ENCODE results near the gene CLSTN2.
"Not testable (repeated sequence)": the region's sequence is repeated elsewhere in the genome, so short reads cannot be mapped to it uniquely, and the experiment has no call there.

Gene CLSTN2

DNA sequence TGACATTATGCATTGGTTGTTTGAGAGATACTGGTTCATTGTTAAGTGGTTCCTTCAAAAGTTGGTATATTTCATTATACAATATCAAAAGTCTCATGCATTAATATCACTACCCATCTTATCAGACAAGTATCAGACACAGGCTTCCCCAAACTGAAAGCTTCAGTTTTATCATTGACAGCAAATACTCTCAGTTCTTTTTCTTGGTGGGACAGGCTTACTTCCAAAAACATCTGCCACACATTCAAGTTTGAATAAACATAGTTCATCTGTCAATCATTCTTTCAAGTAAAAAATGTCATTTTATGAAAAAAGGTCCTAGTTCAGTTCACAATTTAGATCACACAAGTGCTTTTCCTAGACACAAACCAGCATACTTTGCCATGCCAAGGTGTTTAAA is 462.9 kb downstream of the CLSTN2 start:
- no peaks in the 10 kb centered on the region for H3K27me3 Mint-ChIP-seq (ENCODE audit: low read depth)
- no peak overlapping the region for H3K27ac Mint-ChIP-seq
- no peaks in the 10 kb centered on the region for H3K9me3 Mint-ChIP-seq
- no peaks in the 10 kb centered on the region for H3K4me1 Mint-ChIP-seq (ENCODE audit: low read depth)
- no peak for DNase-seq (ENCODE audit: low spot score)
- H3K4me3 Mint-ChIP-seq, result no peak overlapping the region
- H3K36me3 Mint-ChIP-seq (ENCODE audit: low read depth), result no peaks in the 10 kb centered on the region

DNA sequence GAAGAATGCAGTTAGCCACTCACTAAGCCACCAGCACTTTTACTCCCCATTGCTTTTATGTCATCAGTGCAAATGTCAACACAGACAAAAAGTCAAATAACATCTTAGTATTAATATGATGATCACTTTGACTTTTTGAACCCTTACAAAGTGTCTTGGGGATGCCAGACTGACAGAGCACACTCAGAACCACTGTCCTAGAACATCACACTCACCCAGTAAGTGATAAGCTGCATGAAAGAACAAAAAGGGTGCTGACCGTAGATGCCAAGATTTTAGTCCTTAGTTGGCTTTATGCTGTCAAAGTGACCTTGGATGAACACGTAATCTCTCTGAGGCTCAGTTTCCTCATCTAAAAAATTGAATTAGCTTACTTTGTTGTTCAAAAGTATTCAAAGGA is 463.4 kb downstream of the CLSTN2 start:
- H3K4me3 Mint-ChIP-seq, result no peak overlapping the region
- DNase-seq (ENCODE audit: low spot score), result no peak
- H3K36me3 Mint-ChIP-seq (ENCODE audit: low read depth), result no peaks in the 10 kb centered on the region
- no peaks in the 10 kb centered on the region for H3K27me3 Mint-ChIP-seq (ENCODE audit: low read depth)
- no peak overlapping the region for H3K27ac Mint-ChIP-seq
- H3K4me1 Mint-ChIP-seq (ENCODE audit: low read depth), result no peaks in the 10 kb centered on the region
- no peaks in the 10 kb centered on the region for H3K9me3 Mint-ChIP-seq

DNA sequence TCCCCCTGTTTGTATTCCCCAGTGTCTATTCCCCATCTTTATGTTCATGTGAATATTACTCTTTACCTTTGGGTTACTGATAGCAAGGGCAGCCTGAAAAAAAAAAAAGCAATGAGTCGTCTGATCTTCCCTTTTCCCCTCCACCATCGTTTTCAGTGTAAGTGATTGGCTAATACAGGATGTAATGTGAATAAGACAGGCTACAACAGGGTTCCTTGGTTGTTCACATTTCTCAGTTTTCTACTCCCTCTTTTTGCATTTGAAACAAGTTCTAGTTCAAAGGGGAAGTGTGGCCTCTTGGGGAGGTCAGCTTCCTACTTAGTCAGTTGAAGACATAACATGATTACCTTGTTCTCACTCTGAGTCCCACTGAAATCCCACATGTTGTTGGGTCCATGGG is 464.9 kb downstream of the CLSTN2 start:
- Mint-ChIP-seq H3K4me1 (ENCODE audit: low read depth) (no peaks in the 10 kb centered on the region), H3K4me3 (no peak overlapping the region), H3K36me3 (ENCODE audit: low read depth) (no peaks in the 10 kb centered on the region), H3K27me3 (ENCODE audit: low read depth) (no peaks in the 10 kb centered on the region), H3K27ac (no peak overlapping the region), H3K9me3 (no peaks in the 10 kb centered on the region)
- DNase-seq (ENCODE audit: low spot score), result no peak

DNA sequence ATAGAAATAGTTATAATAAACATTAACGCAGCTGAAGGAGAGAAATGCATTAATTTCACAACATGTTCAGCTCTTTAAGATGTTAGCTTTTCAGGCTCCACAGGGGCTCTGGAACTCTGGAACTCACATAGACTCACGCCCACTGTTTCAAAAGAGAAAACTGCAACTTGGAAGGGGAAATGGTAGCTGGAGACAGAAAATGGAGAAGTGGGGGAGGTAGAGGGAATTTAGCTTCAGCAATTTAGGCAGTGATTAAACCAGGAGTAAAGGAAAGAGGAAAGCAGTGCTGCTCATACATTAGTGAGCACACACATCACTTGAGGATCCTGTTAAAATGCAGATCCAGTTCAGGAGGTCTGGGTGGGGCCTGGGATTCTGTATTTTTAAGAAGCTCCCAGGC is 468.1 kb downstream of the CLSTN2 start:
- H3K9me3 Mint-ChIP-seq, result no peaks in the 10 kb centered on the region
- H3K4me1 Mint-ChIP-seq (ENCODE audit: low read depth), result no peaks in the 10 kb centered on the region
- H3K4me3 Mint-ChIP-seq, result no peak overlapping the region
- H3K27ac Mint-ChIP-seq, result no peak overlapping the region
- H3K36me3 Mint-ChIP-seq (ENCODE audit: low read depth), result no peaks in the 10 kb centered on the region
- H3K27me3 Mint-ChIP-seq (ENCODE audit: low read depth), result no peaks in the 10 kb centered on the region
- no peak for DNase-seq (ENCODE audit: low spot score)

DNA sequence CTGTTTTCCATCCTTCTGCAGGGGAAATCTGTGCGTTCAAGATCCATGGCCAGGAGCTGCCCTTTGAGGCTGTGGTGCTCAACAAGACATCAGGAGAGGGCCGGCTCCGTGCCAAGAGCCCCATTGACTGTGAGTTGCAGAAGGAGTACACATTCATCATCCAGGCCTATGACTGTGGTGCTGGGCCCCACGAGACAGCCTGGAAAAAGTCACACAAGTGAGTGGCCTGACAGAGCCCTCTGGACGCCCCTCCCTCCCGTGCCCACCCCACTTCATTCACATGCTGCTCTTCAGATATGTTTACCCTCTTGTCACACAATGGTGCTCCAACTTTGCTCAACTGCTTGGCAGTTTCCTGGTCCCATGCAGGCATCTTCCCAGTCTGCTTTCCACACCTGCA is 468.6 kb downstream of the CLSTN2 start:
- Mint-ChIP-seq H3K36me3 (ENCODE audit: low read depth) (no peaks in the 10 kb centered on the region), H3K4me3 (no peak overlapping the region), H3K9me3 (no peaks in the 10 kb centered on the region), H3K27me3 (ENCODE audit: low read depth) (no peaks in the 10 kb centered on the region), H3K27ac (no peak overlapping the region), H3K4me1 (ENCODE audit: low read depth) (no peaks in the 10 kb centered on the region)
- no peak for DNase-seq (ENCODE audit: low spot score)

DNA sequence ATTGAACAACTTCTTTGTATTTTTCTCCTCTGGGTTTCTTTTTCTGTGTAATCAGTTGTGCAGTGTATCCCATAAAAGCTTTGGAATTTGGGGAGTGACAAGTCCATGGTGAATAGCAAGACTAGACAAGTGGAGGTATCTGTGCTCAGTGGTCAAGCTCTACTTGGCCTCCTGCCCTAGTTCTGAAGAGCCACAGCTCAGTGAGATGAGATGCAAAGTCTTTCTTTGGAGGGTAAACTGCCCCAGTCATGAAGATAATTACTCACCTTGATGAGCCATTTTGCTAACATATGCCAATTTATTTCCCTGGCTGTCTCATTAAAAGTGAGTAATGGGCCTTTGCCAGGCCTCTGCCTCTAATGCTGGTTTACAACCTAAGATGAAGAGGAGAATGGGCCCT is 471.7 kb downstream of the CLSTN2 start:
- no peaks in the 10 kb centered on the region for H3K36me3 Mint-ChIP-seq (ENCODE audit: low read depth)
- DNase-seq (ENCODE audit: low spot score), result no peak
- H3K27me3 Mint-ChIP-seq (ENCODE audit: low read depth), result no peaks in the 10 kb centered on the region
- H3K27ac Mint-ChIP-seq, result no peak overlapping the region
- H3K4me1 Mint-ChIP-seq (ENCODE audit: low read depth), result no peaks in the 10 kb centered on the region
- H3K9me3 Mint-ChIP-seq, result no peaks in the 10 kb centered on the region
- H3K4me3 Mint-ChIP-seq, result no peak overlapping the region

DNA sequence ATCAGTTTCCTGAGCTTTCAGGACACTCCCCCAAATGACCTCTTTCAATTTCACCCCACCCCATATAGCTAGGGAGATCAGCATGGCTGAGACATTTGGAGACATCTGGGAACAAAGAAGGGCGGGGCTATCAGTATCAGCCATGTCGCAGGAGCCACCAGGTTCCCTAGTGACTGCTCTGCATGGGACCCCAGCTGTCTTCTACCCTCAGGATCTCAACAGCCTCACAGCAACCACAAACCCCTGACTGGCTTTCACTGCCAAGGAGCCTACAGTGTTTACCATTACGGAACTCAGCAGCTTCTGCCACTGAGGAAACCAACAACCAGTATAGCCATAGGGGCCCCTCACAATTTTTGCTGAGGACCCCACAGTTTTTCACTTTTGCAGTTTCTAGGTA is 473.3 kb downstream of the CLSTN2 start:
- no peaks in the 10 kb centered on the region for H3K36me3 Mint-ChIP-seq (ENCODE audit: low read depth)
- no peaks in the 10 kb centered on the region for H3K9me3 Mint-ChIP-seq
- no peak overlapping the region for H3K27ac Mint-ChIP-seq
- no peaks in the 10 kb centered on the region for H3K27me3 Mint-ChIP-seq (ENCODE audit: low read depth)
- no peak for DNase-seq (ENCODE audit: low spot score)
- H3K4me1 Mint-ChIP-seq (ENCODE audit: low read depth), result no peaks in the 10 kb centered on the region
- no peak overlapping the region for H3K4me3 Mint-ChIP-seq

DNA sequence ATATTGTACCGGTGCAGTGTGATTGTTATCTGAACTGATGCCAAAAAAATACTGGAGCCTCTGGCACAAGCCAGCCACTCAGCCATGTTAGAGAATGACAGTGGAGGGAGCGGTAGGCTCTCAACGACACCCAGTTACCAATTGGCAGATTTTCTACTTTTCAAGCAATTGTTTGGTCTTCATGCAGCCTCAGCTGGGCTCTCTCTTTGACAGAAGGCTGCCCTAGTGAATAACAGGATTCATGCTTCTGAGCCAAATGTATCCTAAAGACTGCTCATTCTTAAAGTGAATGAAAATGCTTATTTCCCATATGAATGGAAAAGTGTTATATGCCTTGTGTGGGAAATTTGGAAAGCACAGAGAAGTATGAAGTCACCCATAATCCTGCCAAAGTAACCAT is 481.7 kb downstream of the CLSTN2 start:
- no peak for DNase-seq (ENCODE audit: low spot score)
- Mint-ChIP-seq H3K27ac (no peak overlapping the region), H3K4me1 (ENCODE audit: low read depth) (no peaks in the 10 kb centered on the region), H3K4me3 (no peak overlapping the region), H3K27me3 (ENCODE audit: low read depth) (peaks cover 3% of the 10 kb centered on the region), H3K9me3 (no peaks in the 10 kb centered on the region), H3K36me3 (ENCODE audit: low read depth) (no peaks in the 10 kb centered on the region)

DNA sequence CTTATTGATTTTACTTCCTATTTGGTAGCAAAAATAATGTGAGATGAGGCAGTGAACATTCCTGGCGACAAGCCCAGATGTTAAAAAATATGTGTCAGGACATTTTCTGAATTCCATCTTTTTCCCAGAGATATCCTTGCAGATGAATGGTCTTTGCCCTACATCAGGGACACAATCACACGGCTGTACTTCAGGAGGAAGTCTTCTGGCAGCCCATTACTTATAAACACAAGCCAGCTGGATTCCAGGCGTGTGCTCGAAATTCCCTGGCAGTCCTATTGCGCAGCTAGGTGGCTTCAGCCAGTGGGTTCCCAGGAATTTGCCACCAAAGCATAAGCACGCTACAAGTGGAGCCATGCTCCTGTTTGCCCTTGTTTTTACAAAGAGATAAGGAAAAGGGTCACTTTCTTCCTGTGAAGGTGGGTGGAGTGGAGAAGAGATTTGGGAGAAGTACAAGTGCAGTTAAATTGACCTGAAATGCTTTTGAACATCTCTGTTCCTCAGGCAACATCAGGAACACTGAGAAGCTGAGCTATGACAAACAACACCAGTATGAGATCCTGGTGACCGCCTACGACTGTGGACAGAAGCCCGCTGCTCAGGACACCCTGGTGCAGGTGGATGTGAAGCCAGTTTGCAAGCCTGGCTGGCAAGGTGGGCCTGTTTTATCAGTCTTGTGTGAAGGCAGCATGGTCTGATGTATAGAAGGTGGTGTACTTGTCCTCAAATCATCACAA is 485.8 kb downstream of the CLSTN2 start:
- Mint-ChIP-seq H3K27me3 (ENCODE audit: low read depth) (peaks cover 3% of the 10 kb centered on the region), H3K27ac (no peak overlapping the region), H3K9me3 (no peaks in the 10 kb centered on the region), H3K36me3 (ENCODE audit: low read depth) (no peaks in the 10 kb centered on the region), H3K4me1 (ENCODE audit: low read depth) (peaks cover 1% of the 10 kb centered on the region), H3K4me3 (no peak overlapping the region)
- no peak for DNase-seq (ENCODE audit: low spot score)

DNA sequence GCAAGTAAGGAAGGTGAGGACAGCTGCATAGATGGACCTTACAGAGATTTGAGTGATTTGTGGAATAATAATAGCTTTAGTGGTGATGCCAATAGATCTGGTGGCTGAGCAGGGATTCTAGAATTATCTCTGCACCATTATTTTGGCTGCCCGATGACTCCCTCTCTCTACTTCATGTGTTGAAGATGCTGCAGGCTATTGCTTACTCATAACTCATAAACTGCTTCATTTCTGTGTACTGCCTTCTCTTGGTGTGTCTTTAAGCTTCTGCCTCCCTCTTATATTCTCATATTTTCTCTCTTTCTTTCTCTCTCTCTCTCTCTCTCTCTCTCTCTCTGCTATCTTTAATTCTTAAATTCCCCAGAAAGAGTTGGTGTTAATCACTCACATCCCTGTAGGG is 486.9 kb downstream of the CLSTN2 start:
- H3K36me3 Mint-ChIP-seq (ENCODE audit: low read depth), result no peaks in the 10 kb centered on the region
- peaks cover 1% of the 10 kb centered on the region for H3K4me1 Mint-ChIP-seq (ENCODE audit: low read depth)
- DNase-seq (ENCODE audit: low spot score), result no peak
- peaks cover 5% of the 10 kb centered on the region for H3K27me3 Mint-ChIP-seq (ENCODE audit: low read depth)
- no peak overlapping the region for H3K4me3 Mint-ChIP-seq
- no peak overlapping the region for H3K27ac Mint-ChIP-seq
- no peaks in the 10 kb centered on the region for H3K9me3 Mint-ChIP-seq

DNA sequence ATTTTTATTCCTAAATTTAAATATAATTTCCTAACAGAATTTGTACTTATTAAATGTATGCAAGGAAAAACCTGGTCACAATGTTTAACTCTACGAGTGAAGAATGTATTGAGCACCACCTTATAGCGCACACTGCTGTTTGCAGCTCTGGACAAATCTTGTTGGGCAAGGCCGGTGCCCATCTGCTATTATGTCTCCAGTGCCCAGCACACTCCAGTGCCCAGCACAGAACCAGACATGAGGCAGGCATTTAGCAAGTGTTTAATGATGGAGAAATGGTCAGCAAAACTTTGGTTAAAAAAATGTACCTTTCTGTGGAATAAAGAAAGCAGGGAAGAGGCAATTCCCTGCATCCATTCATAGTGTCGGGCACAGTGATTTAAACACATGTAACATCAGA is 488.2 kb downstream of the CLSTN2 start:
- DNase-seq (ENCODE audit: low spot score), result no peak
- H3K27me3 Mint-ChIP-seq (ENCODE audit: low read depth), result peaks cover 5% of the 10 kb centered on the region
- H3K27ac Mint-ChIP-seq, result no peak overlapping the region
- H3K36me3 Mint-ChIP-seq (ENCODE audit: low read depth), result no peaks in the 10 kb centered on the region
- H3K4me3 Mint-ChIP-seq, result no peak overlapping the region
- no peaks in the 10 kb centered on the region for H3K9me3 Mint-ChIP-seq
- H3K4me1 Mint-ChIP-seq (ENCODE audit: low read depth), result peaks cover 1% of the 10 kb centered on the region

DNA sequence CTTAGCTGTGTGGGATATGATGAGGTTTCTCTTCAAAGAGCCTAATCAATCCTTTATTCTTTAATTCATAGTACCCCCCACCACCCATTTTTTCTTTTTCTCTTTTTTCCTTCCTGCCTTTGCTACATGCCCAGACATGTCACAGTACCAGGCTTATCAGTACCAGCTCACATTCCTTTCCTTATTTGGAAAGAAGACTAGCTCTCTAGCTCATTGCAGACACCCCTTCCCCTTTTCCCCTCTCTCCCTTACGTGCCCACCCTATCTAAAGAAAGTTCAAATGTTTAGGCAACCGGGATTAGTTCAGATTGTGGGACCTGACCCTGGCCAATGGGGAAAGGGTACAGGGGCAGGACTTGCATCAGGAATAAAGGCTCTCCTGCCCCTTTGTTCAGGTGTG is 488.6 kb downstream of the CLSTN2 start:
- not testable (repeated sequence) for H3K9me3 Mint-ChIP-seq; H3K4me3 Mint-ChIP-seq; H3K36me3 Mint-ChIP-seq (ENCODE audit: low read depth); H3K4me1 Mint-ChIP-seq (ENCODE audit: low read depth); H3K27ac Mint-ChIP-seq; DNase-seq (ENCODE audit: low spot score); H3K27me3 Mint-ChIP-seq (ENCODE audit: low read depth)

DNA sequence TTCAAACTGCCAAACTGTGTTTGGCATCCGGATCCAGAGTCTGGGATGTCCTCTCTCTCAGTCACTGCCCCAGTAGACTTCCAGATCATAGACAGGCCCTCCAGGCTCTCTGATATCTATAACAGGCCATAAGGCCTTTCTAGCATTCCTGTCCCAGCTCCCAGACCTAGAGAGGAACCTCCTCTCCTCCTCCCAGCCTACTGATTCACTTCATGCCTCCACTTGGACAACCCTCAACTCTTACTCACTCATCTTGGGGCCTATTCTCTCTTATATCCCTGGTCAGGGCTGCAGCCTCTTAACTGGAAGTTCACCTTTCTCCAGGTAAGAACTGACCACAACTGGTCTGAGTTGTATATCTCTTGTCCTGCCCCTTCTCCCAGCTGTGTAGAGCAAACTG is 489.2 kb downstream of the CLSTN2 start:
- Mint-ChIP-seq H3K36me3 (ENCODE audit: low read depth) (no peaks in the 10 kb centered on the region), H3K27me3 (ENCODE audit: low read depth) (peaks cover 10% of the 10 kb centered on the region), H3K4me3 (no peak overlapping the region), H3K4me1 (ENCODE audit: low read depth) (peaks cover 1% of the 10 kb centered on the region), H3K27ac (no peak overlapping the region), H3K9me3 (no peaks in the 10 kb centered on the region)
- no peak for DNase-seq (ENCODE audit: low spot score)

DNA sequence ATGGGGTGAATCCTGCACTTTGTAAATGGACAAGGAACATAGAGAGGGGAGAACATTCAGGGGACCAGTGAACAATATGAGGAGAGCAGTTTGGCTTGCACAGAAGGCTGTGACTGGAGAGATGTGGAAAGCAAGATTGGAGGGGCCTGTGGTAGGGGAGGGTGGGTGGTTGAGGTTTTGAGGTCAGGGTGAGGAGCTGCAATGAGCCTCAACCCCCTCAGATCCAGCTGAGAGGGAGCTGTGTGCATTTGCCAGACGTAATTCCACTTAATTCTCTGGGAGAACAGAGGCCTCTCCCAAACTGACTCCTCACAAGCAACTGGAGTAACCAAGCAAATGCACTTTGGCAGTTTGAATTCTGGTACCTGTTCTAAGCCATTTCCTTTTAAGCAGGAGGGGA is 489.7 kb downstream of the CLSTN2 start:
- Mint-ChIP-seq H3K4me1 (ENCODE audit: low read depth) (peaks cover 1% of the 10 kb centered on the region), H3K36me3 (ENCODE audit: low read depth) (no peaks in the 10 kb centered on the region), H3K9me3 (no peaks in the 10 kb centered on the region), H3K27me3 (ENCODE audit: low read depth) (peaks cover 10% of the 10 kb centered on the region), H3K4me3 (no peak overlapping the region), H3K27ac (no peak overlapping the region)
- no peak for DNase-seq (ENCODE audit: low spot score)

DNA sequence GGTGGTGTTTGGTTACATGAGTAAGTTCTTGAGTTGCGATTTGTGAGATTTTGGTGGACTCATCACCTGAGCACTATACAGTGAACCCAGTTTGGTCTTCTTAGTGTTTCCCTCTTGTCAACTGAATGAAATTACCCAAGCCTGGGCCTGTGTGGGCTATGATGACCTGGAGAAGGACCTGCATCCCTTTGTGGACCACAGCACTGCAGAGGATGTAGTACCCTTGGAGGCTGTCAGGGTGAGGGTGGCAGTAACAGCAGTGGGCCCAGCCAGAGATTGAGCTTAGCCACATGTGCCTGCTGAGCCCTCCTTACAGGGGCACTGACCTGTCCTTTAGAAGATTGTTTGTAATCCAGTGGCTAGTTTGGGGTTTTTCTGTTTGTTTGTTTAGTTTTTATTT is 492.8 kb downstream of the CLSTN2 start:
- Mint-ChIP-seq H3K27me3 (ENCODE audit: low read depth) (peaks cover 7% of the 10 kb centered on the region), H3K4me1 (ENCODE audit: low read depth) (peaks cover 1% of the 10 kb centered on the region), H3K9me3 (no peaks in the 10 kb centered on the region), H3K27ac (no peak overlapping the region), H3K4me3 (no peak overlapping the region), H3K36me3 (ENCODE audit: low read depth) (no peaks in the 10 kb centered on the region)
- DNase-seq (ENCODE audit: low spot score), result no peak
